H1 (cell line): Measurements from ENCODE around the gene KDM5A.

Experiments used
- HDAC6 ChIP-seq: IDR thresholded peaks from one replicate; pipeline ENCODE4 v1.7.1; 2012; ENCODE audit warnings: low read depth, mild to moderate bottlenecking, inconsistent platforms, low read length, moderate library complexity
- MAFK ChIP-seq: IDR thresholded peaks from 2 replicates; pipeline ENCODE4 v1.6.1; 2012; ENCODE audit warnings: low read depth, mild to moderate bottlenecking, improper control_type of control experiment, low read length
- POLR2A ChIP-seq, 2 experiments: IDR thresholded peaks; 1 replicate in 1 of 2; 2 replicates in 1 of 2; pipeline ENCODE4 v1.6.1; 2011; ENCODE audit warnings: low read depth in 2 of 2, low read length in 2 of 2, mild to moderate bottlenecking in 2 of 2; ENCODE audit errors: control extremely low read depth in 1 of 2
- POLR2AphosphoS5 ChIP-seq: IDR thresholded peaks from 2 replicates; pipeline ENCODE4 v1.6.1; 2011; ENCODE audit warnings: low read depth, low read length
- RFX5 ChIP-seq: IDR thresholded peaks from 2 replicates; pipeline ENCODE4 v1.6.1; 2011; ENCODE audit warnings: low read depth, low read length, improper control_type of control experiment, borderline replicate concordance
- TF ChIP-seq, protein P1 (sequence below), 3 experiments: IDR thresholded peaks; 1 replicate in 2 of 3; 2 replicates in 1 of 3; pipeline versions ENCODE4 v1.5.1 to v1.6.1; 2011; ENCODE audit warnings: low read length in 3 of 3, mild to moderate bottlenecking in 3 of 3, inconsistent platforms in 2 of 3, low read depth in 1 of 3, moderate library complexity in 1 of 3; ENCODE audit not compliant: insufficient read depth in 1 of 3; ENCODE audit errors: control extremely low read depth in 1 of 3

DNA sequence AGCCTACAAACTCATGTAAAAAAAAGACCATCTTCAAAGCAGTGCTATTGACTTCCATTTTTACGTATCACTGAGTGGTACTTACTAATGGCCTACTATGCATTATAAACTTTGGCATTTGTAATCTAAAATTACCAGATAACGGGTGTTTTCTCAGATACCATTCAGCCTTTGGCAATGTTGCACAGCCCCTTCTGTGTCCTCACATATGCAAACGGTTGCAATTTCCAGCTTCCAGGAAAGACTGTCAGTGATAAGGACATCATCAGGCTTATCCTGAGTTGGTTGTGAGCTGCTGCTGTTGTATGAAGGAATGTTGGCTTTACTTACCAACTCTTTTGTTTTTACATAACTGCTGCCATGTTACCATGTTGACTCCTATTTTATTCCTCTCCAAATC is 124.9 kb downstream of the KDM5A start:
- TF ChIP-seq, protein P1, sequence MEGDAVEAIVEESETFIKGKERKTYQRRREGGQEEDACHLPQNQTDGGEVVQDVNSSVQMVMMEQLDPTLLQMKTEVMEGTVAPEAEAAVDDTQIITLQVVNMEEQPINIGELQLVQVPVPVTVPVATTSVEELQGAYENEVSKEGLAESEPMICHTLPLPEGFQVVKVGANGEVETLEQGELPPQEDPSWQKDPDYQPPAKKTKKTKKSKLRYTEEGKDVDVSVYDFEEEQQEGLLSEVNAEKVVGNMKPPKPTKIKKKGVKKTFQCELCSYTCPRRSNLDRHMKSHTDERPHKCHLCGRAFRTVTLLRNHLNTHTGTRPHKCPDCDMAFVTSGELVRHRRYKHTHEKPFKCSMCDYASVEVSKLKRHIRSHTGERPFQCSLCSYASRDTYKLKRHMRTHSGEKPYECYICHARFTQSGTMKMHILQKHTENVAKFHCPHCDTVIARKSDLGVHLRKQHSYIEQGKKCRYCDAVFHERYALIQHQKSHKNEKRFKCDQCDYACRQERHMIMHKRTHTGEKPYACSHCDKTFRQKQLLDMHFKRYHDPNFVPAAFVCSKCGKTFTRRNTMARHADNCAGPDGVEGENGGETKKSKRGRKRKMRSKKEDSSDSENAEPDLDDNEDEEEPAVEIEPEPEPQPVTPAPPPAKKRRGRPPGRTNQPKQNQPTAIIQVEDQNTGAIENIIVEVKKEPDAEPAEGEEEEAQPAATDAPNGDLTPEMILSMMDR (IDR thresholded peaks at IDR 0.05; ENCODE audit: control extremely low read depth in 1 of 3, insufficient read depth in 1 of 3, low read depth in 1 of 3, low read length in 3 of 3), result no peak
- TF ChIP-seq MAFK (no peak), POLR2AphosphoS5 (no peak), RFX5 (no peak), HDAC6 (no peak), POLR2A (IDR thresholded peaks at IDR 0.05; ENCODE audit: control extremely low read depth in 1 of 2, low read depth in 2 of 2, low read length in 2 of 2) (no peak)
